GM19455 (cell line): Measurements from ENCODE around the gene RSU1.
"Not testable (repeated sequence)": the region's sequence is repeated elsewhere in the genome, so short reads cannot be mapped to it uniquely, and the experiment has no call there.

Source experiments
- ATAC-seq: cut with Tn5 transposase; IDR thresholded peaks from one replicate; pipeline ENCODE4 v1.9.1; 2021; ENCODE audit not compliant: unreplicated experiment

The RSU1 gene

GRCh38 chr10:16817125-16818019, at the start of gene RSU1:
Gene RSU1, minus strand, starts transcription at chr10:16817424. Its CDS starts 343 bp downstream, at chr10:16817081.
- ATAC-seq, result peak; percentile 98

DNA sequence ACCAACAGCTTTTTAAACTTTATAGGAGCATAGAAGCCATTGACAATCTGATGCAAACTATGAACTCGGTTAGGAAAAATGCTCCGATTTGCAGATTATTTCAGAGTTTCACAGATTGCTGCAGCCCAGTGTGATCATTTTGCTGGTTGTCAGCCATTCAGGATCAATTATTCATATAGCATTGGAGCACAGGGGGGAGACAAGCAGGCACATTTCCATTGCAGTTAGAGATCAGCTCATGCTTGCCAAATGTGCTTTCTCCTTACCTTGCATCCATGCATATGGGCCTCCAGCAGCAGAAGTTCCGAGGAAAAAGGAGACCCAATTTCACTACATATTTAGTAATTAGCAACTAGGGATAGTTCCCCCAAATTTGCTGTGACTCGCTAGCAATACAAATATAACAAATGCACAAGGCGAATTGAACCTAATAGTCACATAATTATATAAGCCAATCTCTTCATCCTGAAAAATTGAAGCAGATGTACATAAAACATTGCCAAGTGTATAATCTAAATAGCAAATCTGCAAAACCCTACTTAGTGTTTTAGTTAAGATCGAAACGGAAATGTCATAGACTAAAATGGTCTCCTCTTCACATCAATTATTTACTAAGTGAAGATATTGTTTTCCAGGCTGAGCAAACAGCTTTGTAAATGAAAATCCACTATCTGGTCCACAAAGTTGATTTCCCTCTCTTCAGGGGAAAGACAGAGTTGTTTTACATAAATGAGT, 49.5 kb upstream of the RSU1 start:
- no peak for ATAC-seq

GRCh38 chr10:16865766-16866165, 48.5 kb upstream of the RSU1 start:
- ATAC-seq, result no peak

DNA sequence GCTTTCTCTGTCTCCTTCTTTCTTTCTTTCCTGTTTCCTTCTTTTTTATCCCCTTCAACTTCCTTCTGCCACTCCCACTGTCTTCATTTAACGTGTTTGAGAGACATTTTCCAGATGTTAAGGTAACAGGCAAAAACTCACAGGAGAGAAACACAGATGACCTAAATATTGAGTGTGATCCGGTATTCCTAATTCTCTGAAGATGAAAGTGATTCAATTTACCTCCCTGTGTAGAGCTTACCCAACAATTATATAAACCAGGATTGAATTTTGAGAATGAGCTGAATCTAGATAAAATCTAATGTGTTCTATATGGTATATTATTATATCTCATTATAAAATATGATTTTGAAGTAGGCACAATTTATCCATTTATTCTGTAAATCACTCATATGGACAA, 46.5 kb upstream of the RSU1 start:
- ATAC-seq, result no peak

DNA sequence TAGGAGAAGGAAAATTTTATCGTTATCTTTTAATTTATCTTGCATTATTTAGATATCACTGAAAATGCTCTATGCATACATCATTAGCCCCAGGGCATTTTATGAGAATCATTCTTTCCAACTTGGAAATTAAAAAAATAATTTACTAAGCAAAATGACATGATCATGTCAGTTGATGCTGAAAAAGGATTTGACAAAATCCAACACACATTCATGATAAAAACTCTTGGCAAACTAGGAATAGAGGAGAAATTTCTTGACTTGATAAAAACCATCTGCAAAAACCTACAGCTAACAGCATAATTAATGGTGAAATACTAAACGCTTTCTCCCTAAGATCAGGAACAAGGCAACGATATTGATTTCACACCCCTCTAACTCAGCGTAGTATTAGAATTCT, 40.2 kb upstream of the RSU1 start:
- no peak for ATAC-seq

GRCh38 chr10:16856567-16856966, 39.3 kb upstream of the RSU1 start:
- ATAC-seq, result no peak

DNA sequence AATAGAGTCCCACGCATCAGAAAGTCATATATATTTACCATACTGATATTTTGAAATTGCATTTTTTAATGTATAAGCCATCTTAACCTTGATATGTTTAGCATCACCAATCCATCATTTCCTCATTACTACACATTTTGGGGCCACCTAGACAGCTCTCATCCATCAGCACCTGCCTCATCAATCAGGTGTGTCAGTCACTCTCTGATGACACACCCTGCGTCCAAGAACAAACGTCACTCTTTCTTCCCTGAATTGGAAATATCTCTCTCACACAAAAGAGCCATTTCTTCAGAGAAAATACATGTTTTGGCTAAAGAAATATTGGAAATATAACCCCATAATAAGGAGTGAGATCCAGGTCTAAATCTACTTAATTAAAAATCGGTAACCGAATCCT, 38.9 kb upstream of the RSU1 start:
- no peak for ATAC-seq

DNA sequence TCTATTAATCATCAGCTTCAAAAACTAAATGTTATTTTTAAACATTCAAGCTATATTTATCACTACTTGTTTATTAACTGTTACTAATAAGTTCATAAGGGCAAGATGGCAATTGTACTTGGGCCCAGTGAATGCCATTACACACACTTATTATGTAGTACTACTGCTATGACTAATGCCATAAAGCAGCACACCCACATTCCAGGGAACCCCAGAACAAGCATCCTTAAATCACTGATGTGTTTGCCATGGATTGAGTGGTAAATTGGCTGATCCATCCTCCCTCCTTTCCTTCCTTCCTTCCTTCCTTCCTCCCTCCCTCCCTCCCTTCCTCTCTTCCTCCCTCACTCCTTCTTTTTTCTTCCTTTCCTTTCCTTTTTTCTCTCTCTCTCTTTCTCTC, 37.4 kb upstream of the RSU1 start:
- ATAC-seq, result no peak

DNA sequence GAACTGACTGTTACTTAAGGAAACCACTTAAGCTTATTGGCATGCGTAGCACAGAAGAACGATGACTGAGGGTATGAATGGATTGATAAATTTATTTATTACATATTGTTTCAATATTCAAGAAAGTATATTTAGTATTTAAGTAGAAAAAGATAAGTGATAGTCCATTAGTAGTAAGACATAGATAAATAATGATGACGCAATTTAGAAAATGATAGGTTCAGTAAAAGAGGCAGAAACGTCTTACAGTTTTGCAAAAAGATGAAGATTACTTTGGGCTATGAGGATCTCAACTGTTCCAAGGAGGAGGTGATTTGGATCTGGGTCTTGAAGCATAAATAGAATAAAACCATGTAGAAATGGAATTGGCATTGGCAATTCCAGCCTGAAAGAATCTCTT, 36.6 kb upstream of the RSU1 start:
- ATAC-seq, result no peak

- ATAC-seq, result no peak
These were observed 36.0 kb upstream of the RSU1 start for GRCh38 chr10:16853201-16853600.

- ATAC-seq, result no peak
These were observed 35.4 kb upstream of the RSU1 start for GRCh38 chr10:16852624-16853023.

GRCh38 chr10:16848562-16849154, 31.4 kb upstream of the RSU1 start:
- ATAC-seq, result no peak

GRCh38 chr10:16847644-16848043, 30.4 kb upstream of the RSU1 start:
- no peak for ATAC-seq

GRCh38 chr10:16845248-16845647, 28.0 kb upstream of the RSU1 start:
- no peak for ATAC-seq

DNA sequence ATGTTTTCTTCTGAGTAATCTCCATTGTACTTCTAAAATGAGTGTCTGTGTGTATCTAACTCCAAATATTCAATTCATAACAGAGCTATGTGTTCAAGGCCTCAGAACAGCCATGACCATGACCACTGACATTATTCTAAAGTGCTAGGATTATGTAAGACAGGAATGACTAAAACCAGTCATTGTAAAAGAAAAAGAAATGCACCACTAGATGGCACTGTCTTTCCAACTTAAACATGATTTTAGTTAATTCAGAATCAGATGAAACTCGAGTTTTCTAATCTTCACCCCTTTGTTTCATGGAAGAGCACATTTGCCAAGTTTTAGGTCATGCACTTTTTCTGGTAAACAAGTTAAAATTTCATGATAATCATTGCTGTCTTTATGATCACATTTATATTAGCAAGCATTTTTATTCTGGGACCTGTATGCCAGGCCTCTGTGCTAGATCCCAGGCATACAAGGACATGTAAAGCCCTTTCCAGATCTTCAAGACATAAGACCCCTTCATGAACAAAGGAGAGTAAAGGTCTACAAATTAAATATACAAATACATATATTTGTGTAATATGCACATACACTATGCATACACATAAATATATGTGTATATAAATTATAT, 26.1 kb upstream of the RSU1 start:
- ATAC-seq, result no peak

DNA sequence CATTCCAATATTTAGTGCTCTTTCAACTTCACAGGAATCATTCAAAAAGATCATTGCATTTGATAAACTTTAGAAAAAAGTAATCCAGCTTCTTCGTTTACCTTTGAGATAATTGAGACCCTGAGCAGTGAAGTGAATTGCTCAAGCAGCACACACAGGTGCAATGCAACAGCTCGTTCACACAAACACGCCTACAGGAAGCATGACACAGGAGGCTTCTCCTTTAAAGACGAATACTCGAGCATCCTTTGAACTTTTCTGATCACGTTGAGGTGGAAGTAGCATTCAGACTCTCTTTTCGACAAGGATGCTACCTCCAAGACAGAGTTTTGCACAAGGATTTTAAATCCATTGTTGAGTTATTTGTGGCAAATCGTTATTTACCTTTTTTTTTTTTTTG, 18.0 kb upstream of the RSU1 start:
- no peak for ATAC-seq

GRCh38 chr10:16832351-16833080, 15.3 kb upstream of the RSU1 start:
- ATAC-seq, result no peak

- ATAC-seq, result no peak
These were observed 11.5 kb upstream of the RSU1 start for GRCh38 chr10:16828701-16829175.

DNA sequence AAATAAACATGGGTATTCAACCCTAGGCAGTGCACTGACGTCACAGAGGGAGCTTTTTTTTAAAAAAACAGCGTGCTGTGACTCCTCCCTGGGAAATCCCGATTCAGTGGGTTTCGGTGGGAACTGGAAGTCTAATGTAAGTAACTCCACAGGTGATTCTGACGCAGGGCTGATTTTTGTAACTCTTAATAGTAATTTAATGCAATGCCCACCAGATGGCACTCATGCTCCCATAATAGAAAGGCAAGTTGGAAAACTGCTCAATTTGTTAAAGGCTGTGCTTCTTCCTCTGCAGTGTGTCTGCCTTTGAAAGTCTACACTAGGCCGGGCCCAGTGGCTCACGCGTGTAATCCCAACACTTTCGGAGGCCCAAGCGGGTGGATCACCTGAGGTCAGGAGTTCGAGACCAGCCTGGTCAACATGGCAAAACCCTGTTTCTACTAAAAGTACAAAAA, 10.9 kb upstream of the RSU1 start:
- peak; percentile 69 for ATAC-seq

- ATAC-seq, result not testable (repeated sequence)
These were observed 10.2 kb upstream of the RSU1 start for GRCh38 chr10:16827474-16827873.
